Endodermal cell (in vitro differentiated cells): ENCODE data around the gene MICU2. TPM values are rescaled to one million over a fixed set of nuclear protein-coding genes. Genes with fewer than 3 reads are reported as not detected.

ENCODE experiments used
- DNase-seq: peaks from one replicate; pipeline ENCODE4 v3.0.0-alpha.2; 2017
- H3K27ac ChIP-seq: 2 replicates; pipeline ENCODE4 v1.5.1; 2013; ENCODE audit warnings: mild to moderate bottlenecking, low read depth, low read length, moderate library complexity
- H3K27me3 ChIP-seq: 2 replicates; pipeline ENCODE4 v1.6.1; 2013; ENCODE audit warnings: mild to moderate bottlenecking, low read length, moderate library complexity; ENCODE audit not compliant: insufficient read depth, control insufficient read depth, poor library complexity, severe bottlenecking
- H3K36me3 ChIP-seq: 2 replicates; pipeline ENCODE4 v1.7.0; 2013; ENCODE audit warnings: mild to moderate bottlenecking, low read length, moderate library complexity; ENCODE audit not compliant: control insufficient read depth, insufficient read depth
- H3K4me1 ChIP-seq: one replicate; pipeline ENCODE4 v1.7.0; 2013; ENCODE audit warnings: low read length; ENCODE audit not compliant: control insufficient read depth, insufficient read depth
- H3K4me3 ChIP-seq: 2 replicates; pipeline ENCODE4 v1.5.1; 2013; ENCODE audit warnings: mild to moderate bottlenecking, low read length, moderate library complexity
- H3K9ac ChIP-seq: 2 replicates; pipeline ENCODE4 v1.6.1; 2013; ENCODE audit warnings: mild to moderate bottlenecking, low read length, moderate library complexity; ENCODE audit not compliant: poor library complexity, severe bottlenecking; ENCODE audit errors: extremely low read depth
- H3K9me3 ChIP-seq: 2 replicates; pipeline ENCODE4 v1.6.1; 2013; ENCODE audit warnings: mild to moderate bottlenecking, low read length, moderate library complexity; ENCODE audit not compliant: control insufficient read depth
- H3K27ac Mint-ChIP-seq: 2 replicates; pipeline ENCODE4 v1.8.0; 2020; ENCODE audit warnings: mixed read lengths
- H3K27me3 Mint-ChIP-seq: 2 replicates; pipeline ENCODE4 v1.8.0; 2021; ENCODE audit warnings: mild to moderate bottlenecking, mixed read lengths; ENCODE audit not compliant: insufficient read depth
- H3K36me3 Mint-ChIP-seq: 2 replicates; pipeline ENCODE4 v1.8.0; 2020; ENCODE audit warnings: low read depth, mixed read lengths
- H3K4me1 Mint-ChIP-seq: 2 replicates; pipeline ENCODE4 v1.8.0; 2020; ENCODE audit warnings: mixed read lengths
- H3K4me3 Mint-ChIP-seq: 2 replicates; pipeline ENCODE4 v1.8.0; 2020; ENCODE audit warnings: mild to moderate bottlenecking, moderate library complexity, mixed read lengths
- H3K9me3 Mint-ChIP-seq: 2 replicates; pipeline ENCODE4 v1.8.0; 2020; ENCODE audit warnings: mild to moderate bottlenecking, mixed read lengths
- CTCF ChIP-seq: fragments of 200-600 bp; sonication (generic); conservative IDR thresholded peaks from 2 replicates; pipeline ENCODE4 v1.5.0; 2021; ENCODE audit warnings: antibody characterized with exemption, mild to moderate bottlenecking
- WGBS, 2 experiments: methylation state at CpG; one replicate each; pipeline versions ENCODE4 v1.1.5 to v1.1.7; 2013; ENCODE audit warnings: missing lambda C conversion rate in 2 of 2, mixed read lengths in 1 of 2; ENCODE audit not compliant: insufficient coverage in 1 of 2, insufficient read length in 1 of 2; 5-methylcytosine and 5-hydroxymethylcytosine counted together
- long read RNA-seq, 4 experiments: library from polyadenylated mRNA in 2 of 4; library from RNA in 1 of 4; library from capped mRNA in 1 of 4; stranded (forward) in 3 of 4; unstranded in 1 of 4; transcript quantifications; one replicate each; pipeline ENCODE4 v2.0.0, GENCODE V29; 2020 to 2021; ENCODE audit warnings: inconsistent platforms in 1 of 4
- polyA plus RNA-seq, 2 experiments: library from polyadenylated mRNA; stranded (reverse); fragments of 50-300 nt; gene quantifications; one replicate each; pipeline ENCODE4 v1.2.3, GENCODE V29; 2013
- total RNA-seq, 2 donors: library from RNA; stranded (reverse); fragmentation: NEBNext Ultra II Directional in 1 of 2; extraction: Animal tissue kit (Norgen Biotek cat#: 25700) in 1 of 2; gene quantifications; 2 replicates in 1 of 2; 3 replicates in 1 of 2; pipeline ENCODE4 v1.2.1, GENCODE V29; 2021

The MICU2 gene
- total RNA-seq = 10 to 100 TPM; 39.1 to 45.7 TPM
- polyA plus RNA-seq (2013, experiment 1 of 2) = 57.6 TPM
- polyA plus RNA-seq (2013, experiment 2 of 2) = 55.8 TPM
- long read RNA-seq, experiment 1, transcript MICU2-201 (12 exons, 1,920 nt) = major isoform, 19 of 36 reads
- long read RNA-seq, experiment 1, partial matches to known transcripts = 3 of 36 reads
- long read RNA-seq, experiment 1, other reads (novel, unspliced or antisense) = 14 of 36 reads
- long read RNA-seq, experiment 2, transcript MICU2-201 (12 exons, 1,920 nt) = major isoform, 65 of 70 reads
- long read RNA-seq, experiment 2, partial matches to known transcripts = 0 of 70 reads
- long read RNA-seq, experiment 2, other reads (novel, unspliced or antisense) = 5 of 70 reads
- long read RNA-seq, experiment 3, transcript MICU2-201 (12 exons, 1,920 nt) = major isoform, 179 of 200 reads
- long read RNA-seq, experiment 3, partial matches to known transcripts = 8 of 200 reads
- long read RNA-seq, experiment 3, other reads (novel, unspliced or antisense) = 13 of 200 reads
- long read RNA-seq, experiment 4, transcript MICU2-201 (12 exons, 1,920 nt) = major isoform, 11 of 19 reads
- long read RNA-seq, experiment 4, partial matches to known transcripts = 6 of 19 reads
- long read RNA-seq, experiment 4, other reads (novel, unspliced or antisense) = 2 of 19 reads

GRCh38 chr13:21603531-21604448 is at the start of gene MICU2:
MICU2 (minus strand) TSS chr13:21604170; CDS start chr13:21604148, 22 bp downstream.
- H3K9ac ChIP-seq = peak within 1 kb of the TSS; percentile 86
- no peak for TF ChIP-seq CTCF
- peak within 1 kb of the TSS; percentile 86 for H3K4me3 ChIP-seq
- DNase-seq = peak; percentile 96
- H3K9me3 ChIP-seq = no peaks in the 10 kb centered on the region
- no peaks in the 10 kb centered on the region for H3K4me1 ChIP-seq
- Mint-ChIP-seq H3K4me3 (peak within 1 kb of the TSS; percentile 74), H3K27ac (peak within 1 kb of the TSS; percentile 86), H3K4me1 (peaks cover 2% of the 10 kb centered on the region), H3K27me3 (peaks cover 39% of the 10 kb centered on the region), H3K9me3 (no peaks in the 10 kb centered on the region), H3K36me3 (peaks cover 9% of the 10 kb centered on the region)
- peaks cover 36% of the 10 kb centered on the region for H3K27me3 ChIP-seq
- peak within 1 kb of the TSS; percentile 89 for H3K27ac ChIP-seq
- WGBS, 2 experiments = 0% methylated on average over 23 to 77 of the region's 77 CpGs
- H3K36me3 ChIP-seq = peaks cover 5% of the 10 kb centered on the region

GRCh38 chr13:21641629-21642028 is 37.7 kb upstream of the MICU2 start:
- Histone ChIP-seq H3K4me1 (no peaks in the 10 kb centered on the region), H3K4me3 (no peak overlapping the region), H3K27ac (no peak overlapping the region), H3K36me3 (no peaks in the 10 kb centered on the region), H3K27me3 (no peaks in the 10 kb centered on the region), H3K9ac (no peak overlapping the region), H3K9me3 (no peaks in the 10 kb centered on the region)
- TF ChIP-seq CTCF = no peak
- WGBS, 2 experiments = 79 to 96% methylated on average over 2 of the region's 2 CpGs
- Mint-ChIP-seq H3K4me3 (no peak overlapping the region), H3K27me3 (no peaks in the 10 kb centered on the region), H3K36me3 (no peaks in the 10 kb centered on the region), H3K4me1 (no peaks in the 10 kb centered on the region), H3K27ac (no peak overlapping the region), H3K9me3 (no peaks in the 10 kb centered on the region)
- no peak for DNase-seq

- H3K4me1 Mint-ChIP-seq = no peaks in the 10 kb centered on the region
- Histone ChIP-seq H3K9me3 (no peaks in the 10 kb centered on the region), H3K27ac (no peak overlapping the region), H3K4me3 (no peak overlapping the region), H3K9ac (no peak overlapping the region), H3K4me1 (no peaks in the 10 kb centered on the region), H3K27me3 (no peaks in the 10 kb centered on the region), H3K36me3 (no peaks in the 10 kb centered on the region)
- DNase-seq = no peak
- no peaks in the 10 kb centered on the region for H3K36me3 Mint-ChIP-seq
- H3K27me3 Mint-ChIP-seq = no peaks in the 10 kb centered on the region
- H3K4me3 Mint-ChIP-seq = no peak overlapping the region
- no peak overlapping the region for H3K27ac Mint-ChIP-seq
- 89 to 91% methylated on average over 2 to 5 of the region's 5 CpGs for WGBS, 2 experiments
- no peak for TF ChIP-seq CTCF
- H3K9me3 Mint-ChIP-seq = no peaks in the 10 kb centered on the region
Measured at GRCh38 chr13:21639561-21639960, 35.6 kb upstream of the MICU2 start.
